ENCODE results near the gene VWA3A.
"Not testable (repeated sequence)": the region's sequence is repeated elsewhere in the genome, so short reads cannot be mapped to it uniquely, and the experiment has no call there.

DNA sequence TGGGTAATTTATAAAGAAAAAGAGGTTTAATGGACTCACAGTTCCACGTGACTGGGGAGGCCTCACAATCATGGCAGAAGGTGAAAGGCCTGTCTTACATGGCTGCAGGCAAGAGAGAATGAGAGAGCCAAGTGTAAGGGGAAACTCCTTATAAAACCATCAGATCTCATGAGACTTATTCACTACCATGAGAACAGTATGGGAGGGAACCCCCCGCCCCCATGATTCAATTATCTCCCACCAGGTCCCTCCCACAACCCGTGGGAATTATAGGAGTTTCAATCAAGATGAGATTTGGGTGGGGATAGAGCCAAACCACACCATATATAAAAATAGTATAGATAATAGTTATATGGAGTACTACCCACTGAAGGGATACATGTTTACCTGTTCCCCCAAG is 48.5 kb upstream of the VWA3A start:
- TF ChIP-seq, protein P1, sequence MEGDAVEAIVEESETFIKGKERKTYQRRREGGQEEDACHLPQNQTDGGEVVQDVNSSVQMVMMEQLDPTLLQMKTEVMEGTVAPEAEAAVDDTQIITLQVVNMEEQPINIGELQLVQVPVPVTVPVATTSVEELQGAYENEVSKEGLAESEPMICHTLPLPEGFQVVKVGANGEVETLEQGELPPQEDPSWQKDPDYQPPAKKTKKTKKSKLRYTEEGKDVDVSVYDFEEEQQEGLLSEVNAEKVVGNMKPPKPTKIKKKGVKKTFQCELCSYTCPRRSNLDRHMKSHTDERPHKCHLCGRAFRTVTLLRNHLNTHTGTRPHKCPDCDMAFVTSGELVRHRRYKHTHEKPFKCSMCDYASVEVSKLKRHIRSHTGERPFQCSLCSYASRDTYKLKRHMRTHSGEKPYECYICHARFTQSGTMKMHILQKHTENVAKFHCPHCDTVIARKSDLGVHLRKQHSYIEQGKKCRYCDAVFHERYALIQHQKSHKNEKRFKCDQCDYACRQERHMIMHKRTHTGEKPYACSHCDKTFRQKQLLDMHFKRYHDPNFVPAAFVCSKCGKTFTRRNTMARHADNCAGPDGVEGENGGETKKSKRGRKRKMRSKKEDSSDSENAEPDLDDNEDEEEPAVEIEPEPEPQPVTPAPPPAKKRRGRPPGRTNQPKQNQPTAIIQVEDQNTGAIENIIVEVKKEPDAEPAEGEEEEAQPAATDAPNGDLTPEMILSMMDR (IDR thresholded peaks at IDR 0.05; ENCODE audit: borderline replicate concordance, extremely low read depth, low read length, poor library complexity, severe bottlenecking): not testable (repeated sequence)
- not testable (repeated sequence) for TF ChIP-seq EZH2 (IDR thresholded peaks at IDR 0.05; ENCODE audit: borderline replicate concordance, low read depth, low read length, severe bottlenecking)

Measured in DND-41 (cell line).